HS-5 (cell line): ENCODE data around the gene ABCA9.
"Not testable (repeated sequence)": the region's sequence is repeated elsewhere in the genome, so short reads cannot be mapped to it uniquely, and the experiment has no call there.

ENCODE experiments used
- DNase-seq: peaks from one replicate; pipeline ENCODE4 v3.0.0-alpha.2; 2012; ENCODE audit warnings: low read depth

The ABCA9 gene

DNA sequence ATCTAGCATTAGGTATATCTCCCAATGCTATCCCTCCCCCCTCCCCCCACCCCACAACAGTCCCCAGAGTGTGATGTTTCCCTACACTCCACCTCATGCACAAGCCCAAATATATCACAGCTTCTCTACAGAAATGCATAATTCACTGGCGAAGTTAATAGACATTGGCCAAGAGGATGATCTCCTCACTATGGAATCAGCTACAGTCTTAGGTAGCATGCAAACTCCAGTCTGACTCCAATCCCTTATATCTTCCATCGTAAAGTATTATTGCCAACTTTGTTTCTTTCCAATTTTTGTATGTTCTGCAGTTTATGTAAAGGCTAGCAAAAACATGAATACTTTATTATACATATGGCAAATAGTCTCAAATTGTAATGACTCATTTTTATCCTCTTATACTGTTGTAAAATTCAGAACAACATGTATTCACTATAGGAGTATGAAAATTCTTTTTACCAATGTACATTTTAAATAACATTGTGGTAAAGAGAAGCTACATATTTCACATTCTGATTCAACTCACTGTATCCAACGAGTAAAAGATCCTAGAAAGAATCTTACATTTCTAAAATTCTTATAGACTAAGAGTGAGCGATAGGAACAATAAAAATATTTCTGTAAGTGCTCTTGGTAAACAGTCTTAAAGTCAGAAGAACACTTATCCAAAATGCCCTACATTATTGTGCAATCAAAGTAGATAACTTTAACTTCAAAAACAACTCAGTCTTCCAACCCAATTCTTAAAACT, 106.4 kb downstream of the ABCA9 start:
- DNase-seq: peak; percentile 29

DNA sequence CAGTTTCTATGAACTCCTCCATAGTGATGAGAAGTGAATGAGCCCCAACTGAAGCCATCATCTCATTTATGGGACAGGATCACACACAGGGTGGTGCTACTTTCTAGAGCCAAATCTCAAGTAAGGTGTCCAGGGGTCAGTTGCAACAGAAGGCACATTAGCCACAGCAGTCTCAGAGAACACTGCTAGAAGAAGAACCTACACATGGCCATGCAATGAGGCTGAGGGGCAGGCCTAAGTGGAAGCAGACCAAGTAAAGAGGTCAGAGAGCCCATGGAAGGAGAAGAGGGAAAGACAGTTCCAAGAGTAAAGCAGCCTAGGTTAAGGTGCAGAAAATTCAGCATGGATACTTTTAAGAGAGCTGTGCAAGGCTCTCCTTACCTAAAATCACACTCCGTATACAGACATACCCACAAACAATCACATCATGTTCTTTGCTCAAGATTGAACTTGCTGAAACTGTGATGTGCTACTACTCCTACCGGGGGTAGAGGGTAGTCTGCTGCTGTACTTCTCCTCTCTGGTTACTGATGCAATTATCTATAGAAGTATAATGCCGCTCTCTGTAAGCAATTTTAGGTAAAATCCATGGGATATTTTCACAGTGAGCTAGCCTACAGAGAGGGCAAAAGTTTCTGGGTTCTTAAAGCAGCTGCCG, 107.3 kb downstream of the ABCA9 start:
- no peak for DNase-seq

DNA sequence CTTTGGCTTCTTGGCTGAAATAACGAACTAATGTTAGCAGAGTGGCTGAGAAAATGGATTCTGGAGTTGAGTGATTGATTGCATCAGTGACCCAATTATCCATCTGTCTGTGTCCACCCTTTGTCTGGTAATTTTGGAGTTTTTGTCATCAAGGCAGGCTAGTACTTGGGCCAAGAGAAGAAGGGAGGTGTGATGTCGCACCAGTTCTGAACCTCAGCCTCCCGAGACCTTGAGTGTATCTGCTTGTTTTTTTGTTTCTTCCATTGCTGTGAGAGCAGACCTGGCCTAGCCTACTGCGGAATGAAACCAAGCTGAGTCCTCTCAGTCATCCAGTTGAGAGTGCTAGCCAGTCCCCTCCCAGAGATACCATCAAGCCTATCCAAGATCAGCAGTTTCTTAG, 110.0 kb downstream of the ABCA9 start:
- no peak for DNase-seq

DNA sequence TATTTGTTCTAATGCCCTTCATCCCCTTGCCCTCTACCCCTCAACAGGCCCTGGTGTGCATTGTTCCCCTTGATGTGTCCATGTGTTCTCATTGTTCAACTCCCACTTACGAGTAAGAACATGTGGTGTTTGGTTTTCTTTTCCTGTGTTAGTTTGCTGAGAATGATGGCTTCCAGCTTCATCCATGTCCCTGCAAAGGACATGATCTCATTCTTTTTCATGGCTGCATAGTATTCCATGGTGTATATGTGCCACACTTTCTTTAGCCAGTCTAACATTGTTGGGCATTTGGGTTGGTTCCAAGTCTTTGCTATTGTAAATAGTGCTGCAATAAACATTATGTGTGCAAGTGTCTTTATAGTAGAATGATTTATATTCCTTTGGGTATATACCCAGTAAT, 112.9 kb downstream of the ABCA9 start:
- DNase-seq: not testable (repeated sequence)

DNA sequence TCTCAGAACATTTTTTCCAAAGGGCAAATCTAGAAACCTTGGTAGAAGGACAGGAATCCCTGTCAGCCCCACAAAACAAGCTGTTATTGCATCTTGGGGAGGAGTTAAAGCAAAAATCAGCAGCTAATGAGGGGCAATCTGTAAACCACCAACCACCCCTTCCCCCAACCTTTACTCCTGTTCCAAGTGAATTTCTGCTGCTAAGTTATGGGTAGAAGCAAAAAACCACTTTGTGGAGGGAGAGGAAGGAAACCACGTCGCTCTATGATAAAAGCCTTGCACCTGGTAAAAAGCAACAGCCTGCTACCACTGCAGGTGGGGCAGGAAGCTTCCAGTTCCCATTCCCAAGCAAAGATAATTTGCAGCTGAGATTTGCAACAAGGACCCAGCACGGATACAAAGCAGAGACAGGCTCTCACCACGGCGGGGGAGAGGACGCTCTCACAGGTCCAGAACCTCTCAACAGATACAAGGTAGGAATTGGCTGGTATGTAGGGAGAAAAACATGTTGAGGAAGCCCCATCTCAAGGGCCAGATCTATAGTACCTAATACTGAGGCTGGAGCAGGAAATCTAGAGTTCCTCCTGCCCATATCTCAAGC, 116.2 kb downstream of the ABCA9 start:
- DNase-seq: no peak

DNA sequence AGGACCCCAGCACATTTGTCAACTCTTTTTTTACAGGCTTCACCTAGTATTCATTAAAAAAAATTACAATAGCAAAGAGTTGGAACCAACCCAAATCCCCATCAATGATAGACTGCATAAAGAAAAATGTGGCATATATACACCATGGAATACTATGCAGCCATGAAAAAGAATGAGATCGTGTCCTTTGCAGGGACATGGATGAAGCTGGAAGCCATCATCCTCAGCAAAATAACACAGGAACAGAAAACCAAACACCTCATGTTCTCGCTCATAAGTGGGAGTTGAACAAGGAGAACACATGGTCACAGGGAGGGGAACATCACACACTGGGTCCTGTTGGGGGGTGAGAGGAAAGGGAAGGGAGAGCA, 116.9 kb downstream of the ABCA9 start:
- DNase-seq: not testable (repeated sequence)

DNA sequence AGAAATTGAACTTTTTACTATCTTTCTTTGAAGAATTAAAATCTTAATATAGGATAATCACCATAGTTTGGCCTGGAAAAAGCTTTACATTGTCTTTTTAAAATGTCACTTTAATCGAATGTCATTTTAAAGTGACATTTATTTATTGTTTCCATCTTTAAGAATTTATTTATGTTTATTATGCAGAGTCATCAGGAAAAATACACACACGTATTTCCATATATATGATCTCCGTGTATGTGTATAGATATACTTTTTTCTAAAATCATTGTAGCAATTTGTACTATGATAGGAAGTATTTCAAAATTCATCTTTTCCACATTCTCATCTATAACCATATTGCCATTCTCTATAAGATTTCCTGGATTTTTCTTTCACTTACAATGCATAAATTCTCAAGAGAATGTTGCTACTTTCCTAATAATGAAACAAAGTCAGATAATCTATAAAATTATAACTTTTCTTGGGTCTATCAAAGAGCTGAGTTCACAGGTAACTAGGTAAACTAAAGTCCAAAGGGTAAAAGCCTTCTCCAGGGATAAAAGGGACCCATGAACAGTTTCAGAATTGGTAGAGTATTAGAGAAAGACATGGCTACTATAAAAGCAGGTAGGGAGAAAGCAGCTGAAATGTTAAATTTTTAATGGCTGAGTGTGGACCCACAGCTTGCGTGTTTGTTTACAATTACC, 117.5 kb downstream of the ABCA9 start:
- DNase-seq: no peak

DNA sequence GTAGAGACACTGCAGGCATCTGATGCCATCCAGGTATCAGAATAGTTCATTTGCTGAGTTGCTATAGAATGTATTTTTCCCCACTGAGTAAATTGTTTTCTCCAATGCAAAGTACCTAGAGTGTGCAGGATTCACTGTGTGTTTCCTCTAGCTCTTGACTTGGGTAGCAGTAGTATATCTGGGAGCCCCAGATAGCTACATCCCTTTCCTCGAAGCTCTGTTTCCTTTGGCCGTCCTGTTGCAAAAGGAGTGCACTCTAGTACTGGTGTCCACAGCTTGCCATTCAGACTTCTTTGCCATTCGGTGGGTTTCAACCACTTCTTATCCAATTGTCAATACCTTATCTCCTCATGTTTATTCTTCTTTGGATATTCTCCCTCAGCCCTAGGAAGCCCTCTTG, 118.3 kb downstream of the ABCA9 start:
- no peak for DNase-seq

DNA sequence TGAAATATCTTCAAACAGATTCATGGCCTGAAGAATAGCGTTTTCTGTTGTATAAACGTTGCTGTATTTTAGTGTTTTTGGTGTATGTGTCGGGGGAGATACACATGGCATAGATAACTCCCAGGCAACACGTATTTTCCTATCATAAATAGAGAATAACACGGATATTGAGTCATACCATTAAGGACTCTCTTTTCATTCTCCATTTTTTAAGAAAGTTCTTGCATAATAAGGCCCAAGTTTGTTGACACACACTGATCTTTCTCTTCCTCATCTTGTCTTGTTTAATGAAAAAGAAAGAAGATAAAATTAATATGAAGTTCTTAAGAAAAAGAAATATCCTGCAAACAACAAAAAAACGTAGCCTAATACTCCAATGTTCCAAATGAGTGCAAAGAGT, 119.0 kb downstream of the ABCA9 start:
- no peak for DNase-seq

DNA sequence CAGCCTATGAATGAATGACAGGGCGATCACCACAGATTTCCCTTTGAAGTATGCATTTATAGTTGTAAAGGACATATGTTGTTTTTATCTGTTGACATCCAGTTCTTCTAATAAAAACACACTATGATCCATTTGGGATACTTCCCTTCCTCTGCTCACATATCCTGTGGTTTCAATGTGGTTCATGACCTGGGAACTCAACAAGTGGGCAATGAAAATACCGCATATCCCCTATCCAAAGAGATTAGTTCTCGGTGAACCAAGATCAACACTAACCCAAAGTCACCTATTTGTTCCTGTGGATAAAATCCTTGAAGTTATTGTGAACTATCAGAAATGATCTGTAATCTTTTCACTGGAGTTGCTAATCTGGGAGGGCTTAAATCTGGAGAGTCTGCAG, 121.5 kb downstream of the ABCA9 start:
- no peak for DNase-seq

DNA sequence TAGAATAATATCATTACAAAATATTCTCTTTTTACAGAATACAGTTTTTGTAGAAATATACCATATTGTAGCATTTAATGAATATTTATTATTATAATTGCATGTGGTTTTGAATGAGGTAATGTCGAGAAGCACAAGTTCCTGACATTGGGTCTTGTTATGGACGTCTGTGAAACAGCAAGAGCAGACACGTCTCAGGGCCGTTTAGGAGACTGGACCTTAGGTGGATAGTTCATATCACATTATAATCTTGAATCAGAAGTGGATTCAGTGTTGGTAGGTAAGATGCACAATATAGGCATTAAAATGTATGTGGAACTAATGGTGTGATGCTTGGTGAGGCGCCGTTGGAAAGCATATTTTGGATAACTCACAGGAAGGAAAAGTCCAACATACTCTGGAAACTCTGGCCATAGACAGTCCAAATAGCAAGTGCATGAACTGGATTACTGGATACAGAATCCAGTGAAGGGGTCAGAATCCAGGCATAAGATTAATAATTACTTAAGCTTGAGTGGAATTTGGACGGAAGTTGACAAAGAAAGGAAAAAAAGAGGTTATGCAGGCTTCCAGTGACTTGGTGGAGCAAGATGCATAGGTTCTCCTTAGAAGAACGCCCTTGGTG, 122.7 kb downstream of the ABCA9 start:
- no peak for DNase-seq

DNA sequence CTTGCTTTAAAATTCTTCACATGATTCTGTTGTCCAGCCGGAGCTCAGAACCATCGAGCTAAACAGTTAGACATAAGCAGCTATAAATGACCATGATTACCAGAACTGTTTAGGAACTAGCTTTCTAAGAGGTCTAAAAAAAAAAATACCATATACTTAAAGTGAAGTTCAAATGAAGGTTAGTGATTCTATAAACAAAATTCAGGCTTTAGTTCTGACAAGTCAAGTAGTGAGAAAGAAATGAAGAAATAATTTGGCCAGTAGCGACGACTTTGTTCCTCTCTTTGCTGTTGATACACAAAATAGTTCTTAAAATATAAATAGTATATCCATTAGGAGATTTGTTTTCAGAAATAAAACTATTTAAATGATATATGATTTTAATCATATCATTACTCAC, 133.2 kb downstream of the ABCA9 start:
- DNase-seq: no peak

DNA sequence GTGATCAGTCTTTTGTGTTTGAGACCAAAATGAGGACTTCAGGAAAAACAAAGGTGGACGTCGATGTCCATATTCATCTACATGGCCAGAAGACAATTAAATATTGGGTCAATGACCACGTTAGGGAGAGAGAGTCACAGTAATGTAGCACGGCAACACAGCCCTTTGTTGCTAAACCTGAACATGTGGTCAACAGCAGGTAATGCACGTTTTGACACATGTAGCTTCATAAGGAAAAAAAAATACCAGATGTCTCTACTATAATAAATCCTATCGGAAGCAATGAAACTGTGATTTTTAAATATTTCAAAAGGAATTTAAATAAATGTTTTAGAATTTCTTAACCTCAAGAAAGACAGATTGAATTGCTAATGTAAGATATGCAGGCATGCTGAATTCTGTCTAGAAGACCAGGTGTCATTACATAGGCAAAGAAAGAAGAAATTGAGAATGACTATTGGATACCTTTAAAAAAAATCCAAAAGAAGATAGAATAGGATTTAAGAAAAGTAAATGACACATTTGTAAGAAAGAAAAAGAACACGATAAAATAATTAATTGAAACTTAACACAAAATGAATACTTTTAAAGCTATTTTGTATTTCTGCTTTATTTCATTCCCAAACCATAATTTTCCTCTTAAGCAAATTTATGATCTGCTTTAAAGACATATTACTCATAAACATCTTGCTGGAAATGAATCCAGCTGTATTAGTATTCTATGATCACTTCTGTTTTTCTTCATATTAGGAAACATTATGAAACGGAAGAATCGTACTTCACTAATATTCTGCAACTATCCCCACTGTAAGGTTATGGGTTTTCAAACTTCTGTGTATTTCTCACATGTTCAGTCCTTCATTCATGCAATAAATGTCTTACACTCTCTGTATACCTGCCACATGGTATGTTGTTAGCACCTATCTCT, 135.7 kb downstream of the ABCA9 start:
- DNase-seq: no peak
